Measurements from ENCODE around the gene PHB1. TPM values are rescaled to one million over a fixed set of nuclear protein-coding genes. Genes with fewer than 3 reads are reported as not detected.

PHB1 gene
- total RNA-seq, 1 experiment from 2014 or later, result 325 TPM

DNA sequence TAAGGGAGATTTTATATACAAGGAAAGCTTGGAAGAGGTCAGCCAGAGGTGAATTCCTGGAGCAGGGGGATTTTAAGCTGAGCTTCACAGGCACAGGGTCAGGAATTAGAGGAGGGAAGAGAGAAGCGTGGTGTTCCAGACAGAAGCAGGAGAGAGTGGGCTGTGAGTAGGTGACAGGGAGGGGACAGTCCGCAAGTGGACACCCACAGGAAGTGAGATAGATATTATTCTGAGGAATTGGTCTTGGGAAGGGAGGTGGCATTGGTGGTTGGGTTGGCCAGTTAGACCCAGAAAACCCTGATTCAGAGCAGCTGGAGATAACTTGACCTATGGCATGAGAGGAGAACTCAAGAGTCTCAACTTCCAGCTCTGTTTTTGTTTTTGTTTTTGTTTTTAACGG lies 14.7 kb downstream of the PHB1 start:
- H4K91ac ChIP-seq (ENCODE audit: insufficient read length, low read depth, low read length), result no peak overlapping the region
- WGBS (ENCODE audit: extremely low coverage, insufficient read length, low lambda C conversion rate), result no CpG with 5 or more reads among the region's 3 CpGs
- no peak overlapping the region for H3K56ac ChIP-seq (ENCODE audit: insufficient read length, low read depth, low read length)
- no peak overlapping the region for H2BK12ac ChIP-seq (ENCODE audit: insufficient read length, low read depth, low read length)
- H4K8ac ChIP-seq (replicated peaks; ENCODE audit: insufficient read length, low read depth, low read length), result no peak overlapping the region
- H3K4me1 Mint-ChIP-seq, result peaks cover 4 to 15% of the 10 kb centered on the region in 2 experiments; a peak in 3 of 4 replicates
- no peaks in the 10 kb centered on the region for H3K4me1 ChIP-seq (ENCODE audit: insufficient read depth, low read length)
- no peak overlapping the region for H3K4ac ChIP-seq (ENCODE audit: low read depth, low read length)
- no peak for DNase-seq
- TF ChIP-seq, protein P1, sequence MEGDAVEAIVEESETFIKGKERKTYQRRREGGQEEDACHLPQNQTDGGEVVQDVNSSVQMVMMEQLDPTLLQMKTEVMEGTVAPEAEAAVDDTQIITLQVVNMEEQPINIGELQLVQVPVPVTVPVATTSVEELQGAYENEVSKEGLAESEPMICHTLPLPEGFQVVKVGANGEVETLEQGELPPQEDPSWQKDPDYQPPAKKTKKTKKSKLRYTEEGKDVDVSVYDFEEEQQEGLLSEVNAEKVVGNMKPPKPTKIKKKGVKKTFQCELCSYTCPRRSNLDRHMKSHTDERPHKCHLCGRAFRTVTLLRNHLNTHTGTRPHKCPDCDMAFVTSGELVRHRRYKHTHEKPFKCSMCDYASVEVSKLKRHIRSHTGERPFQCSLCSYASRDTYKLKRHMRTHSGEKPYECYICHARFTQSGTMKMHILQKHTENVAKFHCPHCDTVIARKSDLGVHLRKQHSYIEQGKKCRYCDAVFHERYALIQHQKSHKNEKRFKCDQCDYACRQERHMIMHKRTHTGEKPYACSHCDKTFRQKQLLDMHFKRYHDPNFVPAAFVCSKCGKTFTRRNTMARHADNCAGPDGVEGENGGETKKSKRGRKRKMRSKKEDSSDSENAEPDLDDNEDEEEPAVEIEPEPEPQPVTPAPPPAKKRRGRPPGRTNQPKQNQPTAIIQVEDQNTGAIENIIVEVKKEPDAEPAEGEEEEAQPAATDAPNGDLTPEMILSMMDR (conservative IDR thresholded peaks at IDR 0.05), result no peak
- no peak overlapping the region for H2BK120ac ChIP-seq (ENCODE audit: low read depth, low read length, poor library complexity, severe bottlenecking)
- no peak overlapping the region for H2AK5ac ChIP-seq (ENCODE audit: insufficient read length, low read length)
- no peak overlapping the region for H3K9ac ChIP-seq (ENCODE audit: extremely low read depth, insufficient read length, low read length)
- H2BK15ac ChIP-seq (ENCODE audit: low read depth, low read length), result no peak overlapping the region
- H3K27ac ChIP-seq (ENCODE audit: insufficient read length, low read depth, low read length), result no peak overlapping the region
- peak overlapping the region in 1 of 3 experiments; percentile 29; a peak in 2 of 7 replicates for H3K27ac Mint-ChIP-seq
- no peaks in the 10 kb centered on the region for H3K27me3 Mint-ChIP-seq (ENCODE audit: low read depth)
- no peak overlapping the region for H3K23ac ChIP-seq (ENCODE audit: insufficient read length, low read depth, low read length)
- peaks cover 15 to 26% (median 15%) of the 10 kb centered on the region in 3 experiments; a peak in 6 of 7 replicates for H3K36me3 Mint-ChIP-seq (ENCODE audit: insufficient read depth in 1 of 3, low read depth in 3 of 3)
- no peak overlapping the region for H3K14ac ChIP-seq (ENCODE audit: insufficient read depth, low read length)
- H3K9me3 Mint-ChIP-seq, result no peaks in the 10 kb centered on the region
- no peaks in the 10 kb centered on the region for H3K79me1 ChIP-seq (ENCODE audit: insufficient read depth, low read depth, low read length, poor library complexity, severe bottlenecking)
- H2BK5ac ChIP-seq (ENCODE audit: insufficient read length, low read length), result no peak overlapping the region
- H3K18ac ChIP-seq (ENCODE audit: insufficient read length, low read depth, low read length), result no peak overlapping the region
- H3K9me3 ChIP-seq (ENCODE audit: control insufficient read depth, low read depth, low read length), result no peaks in the 10 kb centered on the region
- H4K20me1 ChIP-seq (ENCODE audit: control insufficient read depth, insufficient read depth, insufficient read length), result no peaks in the 10 kb centered on the region
- H2BK20ac ChIP-seq (ENCODE audit: low read depth, low read length, poor library complexity, severe bottlenecking), result no peak overlapping the region
- H3K4me2 ChIP-seq (ENCODE audit: insufficient read depth, insufficient read length, low read length), result no peak overlapping the region
- no peaks in the 10 kb centered on the region for H3K23me2 ChIP-seq (ENCODE audit: insufficient read length, low read depth, low read length, poor library complexity, severe bottlenecking)
- no peaks in the 10 kb centered on the region for H3K79me2 ChIP-seq (ENCODE audit: insufficient read depth, low read length)
- H3K27me3 ChIP-seq (ENCODE audit: insufficient read depth, low read length), result no peaks in the 10 kb centered on the region
- H2AFZ ChIP-seq (ENCODE audit: low read length), result no peak overlapping the region
- no peak overlapping the region for H3T11ph ChIP-seq (ENCODE audit: low read length)
- no peak overlapping the region for H4K5ac ChIP-seq (ENCODE audit: insufficient read length, low read depth, low read length)
- no peak overlapping the region for H3K4me3 Mint-ChIP-seq

Measured in H9 (cell line).